ENCODE results near the gene SUMF2. TPM values are rescaled to one million over a fixed set of nuclear protein-coding genes. Genes with fewer than 3 reads are reported as not detected.
"Not testable (repeated sequence)": the region's sequence is repeated elsewhere in the genome, so short reads cannot be mapped to it uniquely, and the experiment has no call there.

Gene SUMF2
- total RNA-seq, 2 experiments from 2014 or later: 147 to 156 TPM

DNA sequence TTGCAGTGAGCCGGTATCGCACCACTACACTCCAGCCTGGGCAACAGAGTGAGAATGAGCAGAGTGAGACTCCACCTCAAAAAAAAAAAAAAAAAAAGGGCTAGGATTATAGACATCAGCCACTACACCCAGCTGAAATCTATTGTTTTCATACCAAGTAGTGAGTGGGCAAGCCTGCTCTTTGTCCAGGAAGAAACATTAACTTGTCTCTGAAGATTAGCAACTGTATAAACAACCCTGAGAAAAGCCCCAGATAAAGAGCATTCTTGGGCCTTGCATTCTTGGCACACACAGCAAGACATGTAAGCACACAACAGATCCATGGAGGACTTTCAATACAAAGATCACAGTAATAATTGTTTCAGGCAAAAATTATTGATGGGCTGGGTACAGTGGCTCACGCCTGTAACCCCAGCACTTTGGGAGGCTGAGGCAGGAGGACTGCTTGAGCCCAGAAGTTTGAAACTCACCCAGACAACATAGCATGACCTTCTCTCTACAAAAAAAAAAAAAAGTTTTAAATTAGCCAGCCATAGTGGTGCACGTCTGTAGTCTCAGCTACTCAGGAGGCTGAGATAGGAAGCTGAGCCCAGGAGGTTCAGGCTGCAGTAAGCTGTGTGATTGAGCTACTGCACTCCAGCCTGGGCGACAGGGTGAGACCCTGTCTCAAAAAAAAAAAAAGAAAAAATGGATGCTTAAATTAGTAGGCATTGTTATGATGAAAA lies 17.2 kb upstream of the SUMF2 start:
- Mint-ChIP-seq H3K27ac (no peak overlapping the region), H3K9me3 (no peaks in the 10 kb centered on the region), H3K36me3 (peaks cover 5% of the 10 kb centered on the region), H3K4me3 (no peak overlapping the region), H3K4me1 (peaks cover 12% of the 10 kb centered on the region), H3K27me3 (no peaks in the 10 kb centered on the region)
- POLR2A ChIA-PET: no interaction called here
- no peak for ATAC-seq (ENCODE audit: low read depth)
- no peak for DNase-seq

DNA sequence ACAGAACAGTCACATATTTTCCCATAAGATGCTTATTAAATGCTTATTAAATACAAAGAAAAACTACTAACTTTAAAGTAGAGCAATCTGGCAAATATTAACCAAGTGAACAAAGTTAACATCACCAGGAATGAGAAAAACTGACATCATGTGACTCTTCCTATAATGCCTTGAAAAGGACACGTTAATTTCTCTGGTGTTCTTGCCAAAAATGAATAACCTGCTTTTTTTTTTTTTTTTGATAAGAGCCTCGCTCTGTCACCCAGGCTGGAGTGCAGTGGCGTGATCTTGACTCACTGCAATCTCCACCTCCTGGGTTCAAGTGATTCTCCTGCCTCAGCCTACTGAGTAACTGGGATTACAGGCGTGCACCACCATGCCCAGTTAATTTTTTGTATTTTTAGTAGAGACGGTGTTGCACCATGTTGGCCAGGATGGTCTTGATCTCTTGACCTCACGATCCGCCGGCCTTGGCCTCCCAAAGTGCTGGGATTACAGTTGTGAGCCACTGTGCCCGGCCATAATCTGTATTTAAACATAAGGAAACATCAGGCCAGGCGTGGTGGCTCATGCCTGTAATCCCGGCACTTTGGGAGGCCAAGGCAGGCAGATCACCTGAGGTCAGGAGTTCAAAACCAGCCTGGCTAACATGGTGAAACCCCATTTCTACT lies 16.5 kb upstream of the SUMF2 start:
- H3K4me3 Mint-ChIP-seq; H3K36me3 Mint-ChIP-seq; H3K27ac Mint-ChIP-seq; H3K27me3 Mint-ChIP-seq; DNase-seq; H3K9me3 Mint-ChIP-seq; POLR2A ChIA-PET; ATAC-seq (ENCODE audit: low read depth): not testable (repeated sequence)
- peaks cover 14% of the 10 kb centered on the region for H3K4me1 Mint-ChIP-seq

DNA sequence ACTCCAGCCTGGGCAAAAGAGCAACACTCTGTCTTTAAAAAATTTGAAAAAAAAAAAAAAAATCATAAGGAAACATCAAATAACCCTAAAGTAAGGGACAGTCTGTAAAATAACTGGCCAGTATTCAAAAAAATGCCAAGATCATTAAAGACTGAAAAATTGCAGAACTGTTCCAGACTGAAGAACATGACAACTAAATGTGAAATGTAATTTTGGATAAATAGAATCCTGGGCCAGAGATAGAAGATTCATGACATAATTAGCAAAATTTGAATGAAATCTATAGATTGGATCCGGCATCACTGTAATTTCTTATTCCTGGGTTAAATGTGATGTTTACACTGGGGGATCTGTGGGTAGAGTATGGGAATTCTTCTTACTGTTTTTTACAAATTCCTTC lies 15.8 kb upstream of the SUMF2 start:
- Mint-ChIP-seq H3K4me3 (no peak overlapping the region), H3K4me1 (peaks cover 18% of the 10 kb centered on the region), H3K9me3 (no peaks in the 10 kb centered on the region), H3K36me3 (peaks cover 7% of the 10 kb centered on the region), H3K27ac (no peak overlapping the region), H3K27me3 (no peaks in the 10 kb centered on the region)
- POLR2A ChIA-PET: interaction anchor here (0.9 kb wide), 1 partner anchor 83 kb away, joined by 4 read pairs; no protein-coding TSS in a partner anchor
- DNase-seq (no peak), ATAC-seq (ENCODE audit: low read depth) (no peak)

DNA sequence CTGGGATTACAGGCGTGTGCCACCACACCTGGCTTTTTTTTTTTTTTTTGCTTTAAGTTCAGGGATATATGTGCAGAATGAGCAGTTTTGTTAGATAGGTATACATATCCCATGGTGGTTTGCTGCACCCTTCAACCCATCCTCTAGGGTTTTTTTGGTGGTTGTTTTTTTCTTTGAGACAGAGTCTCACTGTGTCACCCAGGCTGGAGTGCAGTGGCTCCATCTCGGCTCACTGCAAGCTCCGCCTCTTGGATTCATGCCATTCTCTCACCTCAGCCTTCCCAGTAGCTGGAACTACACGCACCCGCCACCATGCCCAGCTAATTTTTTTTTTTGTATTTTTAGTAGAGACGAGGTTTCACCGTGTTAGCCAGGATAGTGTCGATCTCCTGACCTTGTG lies 15.3 kb upstream of the SUMF2 start:
- not testable (repeated sequence) for H3K27ac Mint-ChIP-seq

DNA sequence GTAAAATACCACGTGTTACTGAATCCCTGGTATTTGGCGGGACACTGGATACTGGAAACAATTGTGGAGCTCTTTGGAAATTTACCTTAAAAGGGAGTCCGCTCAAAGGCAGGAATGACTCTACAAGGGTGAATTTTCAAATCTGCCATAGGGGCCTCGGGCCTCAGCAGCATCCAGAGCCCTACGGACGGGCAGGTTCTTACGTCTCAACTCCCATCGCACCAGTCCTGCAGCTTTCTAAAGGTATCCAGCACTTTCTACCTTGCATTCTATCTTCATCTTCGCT lies 13.1 kb upstream of the SUMF2 start:
- Mint-ChIP-seq H3K4me1 (peaks cover 31% of the 10 kb centered on the region), H3K9me3 (no peaks in the 10 kb centered on the region), H3K27ac (peak overlapping the region; percentile 95), H3K4me3 (peak overlapping the region; percentile 100), H3K27me3 (no peaks in the 10 kb centered on the region), H3K36me3 (peaks cover 15% of the 10 kb centered on the region)
- no peak for DNase-seq
- POLR2A ChIA-PET: interaction anchor here (0.5 to 1.7 kb wide), 9 partner anchors 12 to 598 kb away, joined by 3 to 48 read pairs (median 3); partner anchors contain the start of genes CHCHD2, SUMF2 and ZNF713
- ATAC-seq (ENCODE audit: low read depth): no peak

More for the DNA sequence above, 15.3 kb upstream of the SUMF2 start:
- POLR2A ChIA-PET: interaction anchor here (0.9 kb wide), 1 partner anchor 84 kb away, joined by 4 read pairs; no protein-coding TSS in a partner anchor
- H3K9me3 Mint-ChIP-seq; H3K27me3 Mint-ChIP-seq; DNase-seq; ATAC-seq (ENCODE audit: low read depth); H3K4me3 Mint-ChIP-seq: not testable (repeated sequence)
- H3K4me1 Mint-ChIP-seq: peaks cover 19% of the 10 kb centered on the region
- peaks cover 11% of the 10 kb centered on the region for H3K36me3 Mint-ChIP-seq

DNA sequence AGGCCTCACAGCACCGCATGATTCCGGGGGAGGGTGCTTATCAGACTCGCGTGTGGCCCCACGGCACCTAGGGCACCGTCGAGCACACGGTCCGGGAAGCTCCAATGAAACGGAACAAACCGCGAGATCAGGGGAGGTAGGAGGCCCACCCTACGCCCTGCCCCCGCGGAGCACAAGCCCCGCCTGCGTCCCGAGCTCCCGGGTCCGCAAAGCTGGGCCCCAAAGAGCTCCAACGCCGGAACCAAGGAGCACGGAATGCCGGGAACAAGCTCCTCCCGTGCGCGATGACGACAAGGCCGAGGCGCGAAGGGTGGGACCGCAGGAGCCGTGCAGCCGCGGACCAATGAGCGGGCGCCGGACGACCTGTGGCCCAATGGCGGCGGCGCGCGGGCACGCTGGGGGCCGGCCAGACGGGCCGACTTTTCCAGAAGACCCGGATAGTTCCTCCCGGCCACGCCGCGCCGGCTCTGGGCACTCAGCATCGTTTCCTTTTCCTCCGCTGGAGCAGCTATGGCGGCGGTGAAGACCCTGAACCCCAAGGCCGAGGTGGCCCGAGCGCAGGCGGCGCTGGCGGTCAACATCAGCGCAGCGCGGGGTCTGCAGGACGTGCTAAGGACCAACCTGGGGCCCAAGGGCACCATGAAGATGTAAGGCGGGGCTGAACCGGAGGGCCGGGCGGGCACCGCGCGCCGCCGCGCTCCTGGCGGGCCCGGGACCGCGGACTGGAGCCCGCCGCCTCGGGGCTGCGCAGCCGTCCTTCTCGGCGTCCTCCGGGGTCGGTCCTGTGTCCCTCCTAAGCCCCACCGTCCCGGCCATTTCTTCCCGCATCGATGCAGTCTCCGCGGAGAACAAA lies 12.5 kb upstream of the SUMF2 start, which contains the start of the genes CCT6A and PSPH:
Gene CCT6A (plus strand): TSS at position 427 of the 853 bp plus-strand sequence. CDS start 84 bp downstream, at position 511.
Gene PSPH (minus strand): TSS at position 106 of the 853 bp plus-strand sequence. CDS start 30,232 bp downstream, outside the sequence.
- peak; percentile 93 for ATAC-seq (ENCODE audit: low read depth)
- no peaks in the 10 kb centered on the region for H3K9me3 Mint-ChIP-seq

DNA sequence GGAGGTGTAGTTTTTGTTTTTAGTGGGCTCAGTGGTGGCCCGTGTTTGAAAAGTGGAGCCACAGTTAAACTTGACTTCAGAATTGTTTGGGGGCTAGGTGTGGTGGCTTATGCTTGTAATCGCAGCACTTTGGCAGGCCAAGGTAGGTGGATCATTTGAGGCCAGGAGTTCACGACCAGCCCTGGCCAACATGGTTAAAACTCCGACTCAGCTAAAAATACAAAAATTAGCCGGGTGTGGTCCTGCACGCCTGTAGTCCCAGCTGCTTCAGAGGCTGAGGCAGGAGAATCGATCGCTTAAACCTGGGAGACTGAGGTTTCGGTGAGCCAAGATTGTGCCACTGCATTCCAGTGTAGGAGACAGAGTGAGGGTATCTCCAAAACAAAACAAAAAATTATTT lies 10.7 kb upstream of the SUMF2 start:
- DNase-seq (no peak), ATAC-seq (ENCODE audit: low read depth) (no peak)
- POLR2A ChIA-PET: interaction anchor here (1.4 to 1.9 kb wide), 3 partner anchors 9 to 53 kb away, joined by 5 to 8 read pairs (median 7); partner anchors contain the start of genes CHCHD2 and SUMF2
- Mint-ChIP-seq H3K4me3 (peak overlapping the region; percentile 72), H3K9me3 (no peaks in the 10 kb centered on the region), H3K36me3 (peaks cover 25% of the 10 kb centered on the region), H3K27ac (peak overlapping the region; percentile 58), H3K4me1 (peaks cover 36% of the 10 kb centered on the region), H3K27me3 (no peaks in the 10 kb centered on the region)

More for the DNA sequence above, 12.5 kb upstream of the SUMF2 start, which contains the start of the genes CCT6A and PSPH:
- peak within 1 kb of the TSS; percentile 95 for H3K27ac Mint-ChIP-seq
- DNase-seq: peak; percentile 92
- H3K36me3 Mint-ChIP-seq: peaks cover 18% of the 10 kb centered on the region
- POLR2A ChIA-PET: interaction anchor here (0.5 to 1.7 kb wide), 8 partner anchors 12 to 164 kb away, joined by 3 to 48 read pairs (median 3); partner anchors contain the start of genes CHCHD2, SUMF2 and ZNF713
- no peaks in the 10 kb centered on the region for H3K27me3 Mint-ChIP-seq
- peak within 1 kb of the TSS; percentile 100 for H3K4me3 Mint-ChIP-seq
- H3K4me1 Mint-ChIP-seq: peaks cover 33% of the 10 kb centered on the region

DNA sequence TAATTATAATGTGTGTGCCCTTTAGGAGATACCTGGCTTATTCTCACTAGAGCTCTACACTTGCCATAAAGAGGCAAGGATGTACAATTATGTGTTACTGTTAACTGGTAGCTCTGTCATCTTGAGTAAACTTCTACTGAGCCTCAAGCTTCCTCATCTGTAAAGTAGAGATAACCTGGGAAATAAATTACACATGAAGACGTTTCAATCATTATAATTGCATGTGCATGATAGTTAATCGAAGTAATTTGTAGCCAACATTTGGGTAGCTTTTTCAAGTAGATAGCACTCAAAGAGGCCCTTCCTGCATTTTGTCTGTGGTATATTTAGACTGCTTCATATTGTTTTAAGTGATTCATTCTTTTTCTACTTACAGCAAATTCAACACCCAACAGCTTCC lies 10.1 kb upstream of the SUMF2 start:
- no peaks in the 10 kb centered on the region for H3K9me3 Mint-ChIP-seq
- H3K27ac Mint-ChIP-seq: no peak overlapping the region
- H3K4me3 Mint-ChIP-seq: peak overlapping the region; percentile 35
- DNase-seq (no peak), ATAC-seq (ENCODE audit: low read depth) (no peak)
- H3K27me3 Mint-ChIP-seq: no peaks in the 10 kb centered on the region
- POLR2A ChIA-PET: interaction anchor here (1.4 to 1.9 kb wide), 3 partner anchors 9 to 52 kb away, joined by 5 to 8 read pairs (median 7); partner anchors contain the start of genes CHCHD2 and SUMF2
- peaks cover 28% of the 10 kb centered on the region for H3K36me3 Mint-ChIP-seq
- peaks cover 36% of the 10 kb centered on the region for H3K4me1 Mint-ChIP-seq

DNA sequence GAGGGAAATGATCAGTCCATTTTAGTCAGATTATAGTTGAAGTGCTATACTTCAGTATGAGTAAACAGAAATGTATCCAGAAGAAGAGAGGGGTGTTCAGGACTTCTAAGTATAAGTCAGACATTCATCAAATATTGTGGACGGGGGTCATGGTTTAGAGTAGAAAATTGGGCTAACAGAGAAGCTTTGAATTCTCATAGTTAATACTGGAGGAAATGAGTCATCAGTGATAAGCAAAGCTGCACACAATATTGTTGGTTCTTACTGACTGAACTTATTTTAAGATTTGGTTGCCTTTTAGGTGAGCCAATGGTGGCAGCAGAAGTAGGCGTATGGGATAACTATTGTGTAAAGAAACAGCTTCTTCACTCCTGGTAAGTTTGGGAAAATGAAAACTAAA lies 1.7 kb upstream of the SUMF2 start:
- Mint-ChIP-seq H3K27ac (peak overlapping the region; percentile 58), H3K4me1 (peaks cover 29% of the 10 kb centered on the region), H3K9me3 (no peaks in the 10 kb centered on the region), H3K4me3 (peak overlapping the region; percentile 15), H3K27me3 (no peaks in the 10 kb centered on the region), H3K36me3 (peaks cover 35% of the 10 kb centered on the region)
- DNase-seq (no peak), ATAC-seq (ENCODE audit: low read depth) (no peak)
- POLR2A ChIA-PET: interaction anchor here (0.6 to 5.6 kb wide), 4 partner anchors 9 to 111 kb away, joined by 3 to 48 read pairs (median 20); partner anchors contain the start of genes CCT6A, CHCHD2 and PSPH

DNA sequence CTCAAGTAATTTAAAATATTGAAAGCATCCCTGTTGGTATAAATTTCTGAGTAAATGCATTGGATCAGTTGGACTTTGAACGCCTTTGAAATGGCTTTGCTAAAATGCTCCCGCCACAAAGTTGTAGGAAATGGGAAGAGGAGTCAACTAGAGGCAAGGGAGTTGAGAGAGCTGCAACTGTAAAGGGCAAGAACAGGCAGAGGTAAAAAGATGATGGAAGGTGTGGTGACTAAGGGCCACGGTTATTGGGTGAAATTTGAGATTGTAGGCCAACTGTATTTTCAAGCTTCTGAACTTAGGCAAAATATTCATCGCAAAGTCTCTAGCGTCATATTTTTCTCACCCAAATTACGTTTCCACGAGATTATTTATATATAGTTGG lies 595 bp upstream of the SUMF2 start:
- Mint-ChIP-seq H3K36me3 (peaks cover 29% of the 10 kb centered on the region), H3K27me3 (no peaks in the 10 kb centered on the region), H3K4me1 (peaks cover 26% of the 10 kb centered on the region), H3K4me3 (peak overlapping the region; percentile 93), H3K9me3 (no peaks in the 10 kb centered on the region), H3K27ac (peak overlapping the region; percentile 91)
- POLR2A ChIA-PET: interaction anchor here (1.0 to 5.6 kb wide), 5 partner anchors 10 to 43 kb away, joined by 3 to 48 read pairs (median 9); partner anchors contain the start of genes CCT6A, CHCHD2 and PSPH
- ATAC-seq (ENCODE audit: low read depth): no peak
- no peak for DNase-seq

DNA sequence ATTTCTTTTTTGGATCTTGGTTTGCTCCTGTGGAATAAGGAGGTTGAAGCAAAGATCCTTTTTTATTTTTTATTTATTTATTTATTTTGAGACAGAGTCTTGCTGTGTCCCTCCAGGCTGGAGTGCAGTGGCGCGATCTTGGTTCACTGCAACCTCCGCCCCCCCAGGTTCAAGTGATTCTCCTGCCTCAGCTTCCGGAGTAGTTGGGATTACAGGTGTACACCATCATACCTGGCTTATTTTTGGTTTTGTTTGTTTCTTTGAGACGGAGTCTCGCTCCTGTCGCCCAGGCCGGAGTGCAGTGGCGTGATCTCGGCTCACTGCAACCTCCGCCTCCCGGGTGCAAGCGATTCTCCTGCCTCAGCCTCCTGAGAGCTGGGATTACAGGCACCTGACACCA lies 2.3 kb downstream of the SUMF2 start:
- H3K27ac Mint-ChIP-seq; ATAC-seq (ENCODE audit: low read depth); H3K27me3 Mint-ChIP-seq; POLR2A ChIA-PET; H3K9me3 Mint-ChIP-seq; H3K4me3 Mint-ChIP-seq; DNase-seq: not testable (repeated sequence)
- peaks cover 34% of the 10 kb centered on the region for H3K36me3 Mint-ChIP-seq
- peaks cover 23% of the 10 kb centered on the region for H3K4me1 Mint-ChIP-seq

DNA sequence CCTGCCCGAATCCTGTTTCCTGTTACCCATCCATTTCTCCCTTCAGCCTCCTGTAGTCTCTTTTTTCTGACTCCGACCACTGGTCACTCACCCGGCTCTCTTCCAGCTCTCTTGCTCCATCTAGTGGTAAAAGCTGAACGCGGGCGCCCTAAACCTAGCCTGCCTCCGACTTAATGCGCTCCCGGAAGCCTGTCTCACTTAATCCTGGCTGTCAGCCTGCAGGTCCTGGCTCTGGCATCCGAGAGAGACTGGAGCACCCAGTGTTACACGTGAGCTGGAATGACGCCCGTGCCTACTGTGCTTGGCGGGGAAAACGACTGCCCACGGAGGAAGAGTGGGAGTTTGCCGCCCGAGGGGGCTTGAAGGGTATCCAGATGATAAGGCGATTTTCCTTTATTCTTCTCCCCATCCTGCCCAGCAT lies 10.3 kb downstream of the SUMF2 start:
- Mint-ChIP-seq H3K9me3 (no peaks in the 10 kb centered on the region), H3K4me1 (peaks cover 5% of the 10 kb centered on the region), H3K27me3 (no peaks in the 10 kb centered on the region), H3K4me3 (no peak overlapping the region), H3K27ac (no peak overlapping the region), H3K36me3 (peaks cover 10% of the 10 kb centered on the region)
- DNase-seq (peak; percentile 67), ATAC-seq (ENCODE audit: low read depth) (peak; percentile 80)
- POLR2A ChIA-PET: no interaction called here

Data from activated naive CD8-positive, alpha-beta T cell treated with anti-CD3 and anti-CD28 coated beads, Interleukin-2, amount 10 ng/mL, durations not matched to agents 7 days and 5 days (primary cell).